ENCODE data around the gene LTB4R. TPM values are rescaled to one million over a fixed set of nuclear protein-coding genes. Genes with fewer than 3 reads are reported as not detected.

The LTB4R gene
- polyA plus RNA-seq, 1 experiment: 0.98 TPM

DNA sequence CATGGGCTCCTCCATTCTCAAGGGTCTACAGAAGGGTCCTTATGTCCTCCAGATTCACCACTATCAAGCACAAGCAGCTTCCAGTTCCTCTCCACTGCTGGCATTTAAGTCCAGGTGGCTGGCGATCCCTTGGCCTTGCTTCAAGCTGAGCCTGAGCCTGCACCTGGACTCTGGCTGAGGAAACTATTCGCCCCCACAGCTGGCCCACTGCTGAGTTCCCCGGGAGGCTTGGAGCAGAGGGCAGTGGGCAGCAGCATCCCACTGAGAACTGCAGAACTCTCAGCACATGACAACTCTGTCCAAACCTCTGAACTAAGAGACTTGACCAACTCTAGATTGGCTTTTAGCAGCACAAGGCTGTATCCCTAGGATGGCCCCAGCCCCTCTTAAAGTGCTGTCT, 28.6 kb upstream of the LTB4R start:
- no peak overlapping the region for H3K4me3 ChIP-seq (ENCODE audit: low read depth, low read length)
- no peaks in the 10 kb centered on the region for H3K9me3 ChIP-seq (ENCODE audit: control insufficient read depth, insufficient read depth, low read length)
- ChIA-PET POLR2A (no interaction called here), CTCF (interaction anchor here (1.0 to 3.6 kb wide), 3 partner anchors 15 to 149 kb away, joined by 4 to 20 read pairs (median 4); partner anchors contain the start of gene CIDEB)
- H3K27ac ChIP-seq (ENCODE audit: low read depth, low read length): no peak overlapping the region
- TF ChIP-seq, protein P1, sequence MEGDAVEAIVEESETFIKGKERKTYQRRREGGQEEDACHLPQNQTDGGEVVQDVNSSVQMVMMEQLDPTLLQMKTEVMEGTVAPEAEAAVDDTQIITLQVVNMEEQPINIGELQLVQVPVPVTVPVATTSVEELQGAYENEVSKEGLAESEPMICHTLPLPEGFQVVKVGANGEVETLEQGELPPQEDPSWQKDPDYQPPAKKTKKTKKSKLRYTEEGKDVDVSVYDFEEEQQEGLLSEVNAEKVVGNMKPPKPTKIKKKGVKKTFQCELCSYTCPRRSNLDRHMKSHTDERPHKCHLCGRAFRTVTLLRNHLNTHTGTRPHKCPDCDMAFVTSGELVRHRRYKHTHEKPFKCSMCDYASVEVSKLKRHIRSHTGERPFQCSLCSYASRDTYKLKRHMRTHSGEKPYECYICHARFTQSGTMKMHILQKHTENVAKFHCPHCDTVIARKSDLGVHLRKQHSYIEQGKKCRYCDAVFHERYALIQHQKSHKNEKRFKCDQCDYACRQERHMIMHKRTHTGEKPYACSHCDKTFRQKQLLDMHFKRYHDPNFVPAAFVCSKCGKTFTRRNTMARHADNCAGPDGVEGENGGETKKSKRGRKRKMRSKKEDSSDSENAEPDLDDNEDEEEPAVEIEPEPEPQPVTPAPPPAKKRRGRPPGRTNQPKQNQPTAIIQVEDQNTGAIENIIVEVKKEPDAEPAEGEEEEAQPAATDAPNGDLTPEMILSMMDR (IDR thresholded peaks at IDR 0.05; ENCODE audit: low read depth, low read length): no peak
- DNase-seq (ENCODE audit: low read depth, low spot score): no peak
- H3K27me3 ChIP-seq (ENCODE audit: control insufficient read depth, insufficient read depth, low read length): no peaks in the 10 kb centered on the region

DNA sequence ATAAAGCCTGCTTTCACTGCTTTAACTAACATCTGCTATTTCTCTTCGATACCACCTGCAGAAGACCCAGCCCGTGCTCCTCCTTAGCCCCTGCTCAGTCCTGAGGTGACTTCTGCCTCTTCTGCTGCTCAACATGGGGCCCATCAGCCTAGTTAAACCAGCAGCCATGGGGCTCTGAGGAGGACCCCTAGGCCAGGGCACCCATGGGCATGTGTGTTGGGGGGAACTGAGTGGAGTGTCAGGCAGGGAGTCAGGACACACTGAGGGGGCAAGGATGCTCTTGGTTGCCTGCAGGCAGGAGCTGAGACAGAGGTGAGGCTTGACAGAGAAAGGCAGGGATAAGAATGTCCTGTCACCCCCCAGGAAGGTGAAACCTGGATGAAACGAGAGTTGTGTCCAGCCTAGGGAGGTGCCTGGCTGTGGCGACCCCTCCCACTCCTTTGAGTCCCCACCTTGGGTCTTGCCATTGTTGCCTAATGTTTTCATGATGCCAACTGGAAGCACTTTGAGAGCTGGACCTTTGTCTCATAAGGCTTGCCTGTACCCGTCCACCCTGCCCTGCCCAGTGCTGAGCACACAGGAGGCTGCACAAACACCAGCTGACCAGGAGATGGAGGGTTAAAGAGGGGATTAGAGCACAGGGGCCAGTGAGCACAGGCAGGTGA, 27.4 kb upstream of the LTB4R start:
- ChIA-PET POLR2A (no interaction called here), CTCF (interaction anchor here (0.7 to 3.6 kb wide), 3 partner anchors 13 to 1297 kb away, joined by 3 to 20 read pairs (median 6); partner anchors contain the start of gene CIDEB)
- DNase-seq (ENCODE audit: low read depth, low spot score): no peak
- Histone ChIP-seq H3K4me3 (ENCODE audit: low read depth, low read length) (no peak overlapping the region), H3K27ac (ENCODE audit: low read depth, low read length) (no peak overlapping the region), H3K9me3 (ENCODE audit: control insufficient read depth, insufficient read depth, low read length) (no peaks in the 10 kb centered on the region), H3K27me3 (ENCODE audit: control insufficient read depth, insufficient read depth, low read length) (no peaks in the 10 kb centered on the region)
- TF ChIP-seq, protein P1 (IDR thresholded peaks at IDR 0.05; ENCODE audit: low read depth, low read length): no peak

DNA sequence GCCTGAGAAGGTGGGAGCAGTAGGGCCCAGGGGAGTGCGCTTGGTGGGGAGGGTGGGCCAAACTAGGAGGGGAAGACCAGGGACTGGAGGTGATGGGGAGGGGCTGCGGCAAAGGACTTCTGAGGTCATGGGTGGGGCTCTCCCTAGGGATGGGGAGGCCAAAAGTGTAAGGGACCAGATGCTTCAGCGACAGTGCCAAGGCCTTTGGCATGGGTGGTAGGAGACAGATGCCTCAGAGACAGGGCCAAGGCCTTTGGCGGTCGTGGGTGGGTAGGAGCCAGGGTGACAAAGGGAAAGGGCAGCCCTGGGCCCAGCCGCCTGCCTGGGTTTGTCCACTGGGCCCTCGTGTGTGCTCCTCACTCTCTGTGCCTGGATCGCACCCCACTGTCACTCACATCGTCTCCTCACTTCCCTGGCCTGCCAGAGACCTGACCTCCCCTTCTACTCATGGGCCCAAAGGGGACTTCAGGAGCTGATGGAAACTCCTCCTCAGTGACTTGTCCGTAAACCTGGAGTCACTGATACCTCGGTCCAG, 26.7 kb upstream of the LTB4R start:
- no peak for DNase-seq (ENCODE audit: low read depth, low spot score)
- H3K4me3 ChIP-seq (ENCODE audit: low read depth, low read length): no peak overlapping the region
- H3K9me3 ChIP-seq (ENCODE audit: control insufficient read depth, insufficient read depth, low read length): no peaks in the 10 kb centered on the region
- no peaks in the 10 kb centered on the region for H3K27me3 ChIP-seq (ENCODE audit: control insufficient read depth, insufficient read depth, low read length)
- ChIA-PET POLR2A (no interaction called here), CTCF (interaction anchor here (1.1 to 3.6 kb wide), 2 partner anchors 13 to 24 kb away, joined by 6 to 20 read pairs; partner anchors contain the start of gene CIDEB)
- TF ChIP-seq, protein P1 (IDR thresholded peaks at IDR 0.05; ENCODE audit: low read depth, low read length): no peak
- H3K27ac ChIP-seq (ENCODE audit: low read depth, low read length): no peak overlapping the region

DNA sequence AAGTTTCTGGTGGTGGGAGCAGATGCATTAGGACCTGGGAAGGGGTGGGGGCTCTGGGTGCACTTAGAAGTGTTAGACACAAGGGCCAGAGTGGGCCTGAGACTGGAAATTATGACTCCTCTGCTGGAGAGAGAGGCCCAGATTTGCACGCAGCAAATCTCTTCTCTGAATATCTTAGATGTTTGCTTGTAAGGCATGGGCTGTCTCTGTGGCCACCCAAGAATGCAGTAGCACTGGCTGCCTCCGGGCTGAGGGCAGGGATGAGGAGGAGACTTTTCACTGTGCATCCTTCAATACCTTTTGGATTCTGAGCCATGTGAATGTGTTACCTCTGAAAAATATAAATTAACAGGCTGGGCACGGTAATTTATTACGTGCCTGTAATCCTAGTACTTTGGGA, 26.0 kb upstream of the LTB4R start:
- Histone ChIP-seq H3K27me3 (ENCODE audit: control insufficient read depth, insufficient read depth, low read length) (no peaks in the 10 kb centered on the region), H3K4me3 (ENCODE audit: low read depth, low read length) (no peak overlapping the region), H3K27ac (ENCODE audit: low read depth, low read length) (no peak overlapping the region), H3K9me3 (ENCODE audit: control insufficient read depth, insufficient read depth, low read length) (no peaks in the 10 kb centered on the region)
- CTCF ChIA-PET: interaction anchor here (3.6 kb wide), 1 partner anchor 12 kb away, joined by 20 read pairs; no protein-coding TSS in a partner anchor
- TF ChIP-seq, protein P1 (IDR thresholded peaks at IDR 0.05; ENCODE audit: low read depth, low read length): no peak
- POLR2A ChIA-PET: no interaction called here
- DNase-seq (ENCODE audit: low read depth, low spot score): no peak

DNA sequence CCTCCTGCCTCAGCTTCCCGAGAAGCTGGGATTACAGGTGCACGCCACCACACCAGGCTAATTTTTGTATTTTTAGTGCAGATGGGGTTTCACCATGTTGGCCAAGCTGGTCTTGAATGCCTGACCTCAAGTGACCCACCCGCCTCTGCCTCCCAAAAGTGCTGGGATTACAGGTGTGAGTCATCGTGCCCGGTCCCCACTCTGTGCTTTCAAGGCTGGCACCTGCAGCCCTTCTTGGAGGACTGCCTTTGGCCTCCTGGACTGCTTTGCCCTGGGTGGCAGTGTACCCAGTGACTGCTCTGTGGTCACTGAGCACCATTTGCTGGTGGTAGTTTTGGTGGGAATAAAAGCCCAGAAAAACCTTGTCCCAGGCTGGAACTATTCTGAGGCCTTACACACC, 24.3 kb upstream of the LTB4R start:
- no peak overlapping the region for H3K27ac ChIP-seq (ENCODE audit: low read depth, low read length)
- H3K4me3 ChIP-seq (ENCODE audit: low read depth, low read length): no peak overlapping the region
- ChIA-PET CTCF (no interaction called here), POLR2A (interaction anchor here (0.8 kb wide), 1 partner anchor 44 kb away, joined by 4 read pairs; no protein-coding TSS in a partner anchor)
- H3K27me3 ChIP-seq (ENCODE audit: control insufficient read depth, insufficient read depth, low read length): no peaks in the 10 kb centered on the region
- no peak for DNase-seq (ENCODE audit: low read depth, low spot score)
- TF ChIP-seq, protein P1 (IDR thresholded peaks at IDR 0.05; ENCODE audit: low read depth, low read length): no peak
- H3K9me3 ChIP-seq (ENCODE audit: control insufficient read depth, insufficient read depth, low read length): no peaks in the 10 kb centered on the region
